ENCODE data around the gene DNM3.
"Not testable (repeated sequence)": the region's sequence is repeated elsewhere in the genome, so short reads cannot be mapped to it uniquely, and the experiment has no call there.

The DNM3 gene

DNA sequence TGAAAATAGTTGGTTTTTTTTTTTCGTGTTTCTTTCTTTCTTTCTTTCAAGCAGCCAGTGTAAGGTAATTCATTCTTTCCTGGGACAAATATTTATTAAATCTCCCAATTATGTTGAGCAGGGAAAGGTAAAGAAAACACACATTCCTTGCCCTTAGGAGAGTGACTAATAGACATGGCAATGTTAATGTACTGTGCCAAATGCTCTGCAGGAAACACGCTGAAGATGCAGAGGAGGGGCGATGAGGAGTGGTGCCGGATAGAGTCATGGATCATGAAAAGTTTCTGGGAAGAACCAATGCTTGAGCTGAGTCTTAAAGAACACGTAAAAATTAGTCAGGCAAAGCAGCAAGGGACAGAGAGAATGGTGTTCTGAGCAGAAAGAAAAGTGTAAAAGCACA lies 199.2 kb downstream of the DNM3 start:
- no peak overlapping the region for H3K4me3 ChIP-seq (ENCODE audit: low read length)
- peak; percentile 36 for DNase-seq (ENCODE audit: low read depth)
- TF ChIP-seq, protein P1, sequence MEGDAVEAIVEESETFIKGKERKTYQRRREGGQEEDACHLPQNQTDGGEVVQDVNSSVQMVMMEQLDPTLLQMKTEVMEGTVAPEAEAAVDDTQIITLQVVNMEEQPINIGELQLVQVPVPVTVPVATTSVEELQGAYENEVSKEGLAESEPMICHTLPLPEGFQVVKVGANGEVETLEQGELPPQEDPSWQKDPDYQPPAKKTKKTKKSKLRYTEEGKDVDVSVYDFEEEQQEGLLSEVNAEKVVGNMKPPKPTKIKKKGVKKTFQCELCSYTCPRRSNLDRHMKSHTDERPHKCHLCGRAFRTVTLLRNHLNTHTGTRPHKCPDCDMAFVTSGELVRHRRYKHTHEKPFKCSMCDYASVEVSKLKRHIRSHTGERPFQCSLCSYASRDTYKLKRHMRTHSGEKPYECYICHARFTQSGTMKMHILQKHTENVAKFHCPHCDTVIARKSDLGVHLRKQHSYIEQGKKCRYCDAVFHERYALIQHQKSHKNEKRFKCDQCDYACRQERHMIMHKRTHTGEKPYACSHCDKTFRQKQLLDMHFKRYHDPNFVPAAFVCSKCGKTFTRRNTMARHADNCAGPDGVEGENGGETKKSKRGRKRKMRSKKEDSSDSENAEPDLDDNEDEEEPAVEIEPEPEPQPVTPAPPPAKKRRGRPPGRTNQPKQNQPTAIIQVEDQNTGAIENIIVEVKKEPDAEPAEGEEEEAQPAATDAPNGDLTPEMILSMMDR (conservative IDR thresholded peaks at IDR 0.05; ENCODE audit: low read length): no peak

DNA sequence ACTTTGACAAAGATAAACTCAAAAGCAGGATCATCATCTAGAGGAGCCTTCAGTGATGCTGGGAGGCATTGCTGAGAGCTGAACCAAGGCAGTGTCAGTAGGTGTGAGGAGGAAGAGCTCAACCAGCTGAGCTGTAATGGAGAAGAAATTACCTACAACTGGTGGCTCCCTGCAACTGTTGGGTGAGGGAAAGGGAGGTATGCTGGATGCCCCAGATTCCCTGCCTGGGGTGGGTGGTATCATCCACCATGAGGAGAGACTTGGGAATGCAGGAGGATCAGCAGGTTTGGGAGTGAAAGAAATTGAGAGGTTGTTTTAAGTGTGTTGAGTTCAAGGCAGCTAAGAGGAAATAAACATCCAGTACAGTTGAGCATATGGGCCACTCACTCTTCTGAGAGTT lies 199.8 kb downstream of the DNM3 start:
- DNase-seq (ENCODE audit: low read depth): no peak
- TF ChIP-seq, protein P1 (conservative IDR thresholded peaks at IDR 0.05; ENCODE audit: low read length): 0 out of 2 replicates have a peak, but pooled peaks have one; percentile 9
- H3K4me3 ChIP-seq (ENCODE audit: low read length): no peak overlapping the region

DNA sequence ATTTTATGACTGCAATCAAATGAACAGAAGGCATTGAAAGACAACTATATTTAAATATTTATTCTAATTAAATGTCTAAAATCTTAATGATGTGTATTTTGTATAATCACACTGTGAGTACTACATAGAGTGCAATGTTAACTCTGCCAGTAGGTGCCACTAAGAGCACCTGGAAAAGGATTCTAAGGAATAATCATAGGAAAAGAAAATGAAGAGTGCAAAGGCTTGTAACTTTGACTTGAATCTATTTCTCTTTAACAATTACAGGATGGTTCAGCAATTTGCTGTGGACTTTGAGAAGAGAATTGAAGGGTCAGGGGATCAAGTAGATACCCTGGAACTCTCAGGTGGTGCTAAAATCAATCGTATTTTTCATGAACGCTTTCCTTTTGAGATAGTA lies 200.4 kb downstream of the DNM3 start:
- TF ChIP-seq, protein P1 (conservative IDR thresholded peaks at IDR 0.05; ENCODE audit: low read length): peak; percentile 60
- peak; percentile 37 for DNase-seq (ENCODE audit: low read depth)
- no peak overlapping the region for H3K4me3 ChIP-seq (ENCODE audit: low read length)

DNA sequence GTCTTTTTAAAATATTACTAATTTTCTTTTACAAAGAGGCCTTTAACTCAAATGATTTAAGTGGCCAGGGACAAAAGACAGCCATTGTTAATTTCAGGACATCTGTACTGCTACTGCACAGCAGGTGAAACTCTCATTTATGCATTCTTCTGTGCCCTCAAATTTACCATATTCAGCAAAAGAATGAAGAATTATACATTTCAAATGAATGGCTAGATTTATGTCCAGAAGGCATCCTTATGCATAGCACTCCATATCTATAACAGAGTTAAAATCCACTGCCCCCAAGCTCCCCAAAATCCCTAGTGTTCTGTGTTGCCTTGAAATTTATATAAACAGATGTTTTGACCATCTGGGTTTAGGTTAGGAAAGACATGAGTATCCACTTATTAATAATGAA lies 202.6 kb downstream of the DNM3 start:
- DNase-seq (ENCODE audit: low read depth): no peak
- TF ChIP-seq, protein P1 (conservative IDR thresholded peaks at IDR 0.05; ENCODE audit: low read length): no peak
- no peak overlapping the region for H3K4me3 ChIP-seq (ENCODE audit: low read length)

DNA sequence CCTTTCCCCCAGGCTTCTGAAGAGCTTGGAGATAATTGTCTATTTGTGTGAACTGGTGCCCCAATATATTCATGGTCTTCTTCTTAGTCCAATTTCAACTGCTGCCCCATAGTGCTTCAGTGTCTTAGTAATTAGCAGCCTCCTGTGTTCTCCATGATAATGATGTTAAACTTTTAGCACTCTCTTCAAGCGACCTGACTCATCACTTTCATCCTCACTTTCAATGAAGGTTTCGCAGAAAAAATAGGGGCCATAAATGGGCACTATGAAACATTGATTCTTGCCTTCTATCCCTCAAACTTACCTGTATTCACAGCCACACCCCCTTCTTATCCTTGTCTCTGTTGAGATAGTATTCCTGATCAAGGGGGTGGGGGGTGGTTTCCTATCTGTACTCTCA lies 210.6 kb downstream of the DNM3 start:
- H3K4me3 ChIP-seq (ENCODE audit: low read length): no peak overlapping the region
- DNase-seq (ENCODE audit: low read depth): no peak
- TF ChIP-seq, protein P1 (conservative IDR thresholded peaks at IDR 0.05; ENCODE audit: low read length): no peak

DNA sequence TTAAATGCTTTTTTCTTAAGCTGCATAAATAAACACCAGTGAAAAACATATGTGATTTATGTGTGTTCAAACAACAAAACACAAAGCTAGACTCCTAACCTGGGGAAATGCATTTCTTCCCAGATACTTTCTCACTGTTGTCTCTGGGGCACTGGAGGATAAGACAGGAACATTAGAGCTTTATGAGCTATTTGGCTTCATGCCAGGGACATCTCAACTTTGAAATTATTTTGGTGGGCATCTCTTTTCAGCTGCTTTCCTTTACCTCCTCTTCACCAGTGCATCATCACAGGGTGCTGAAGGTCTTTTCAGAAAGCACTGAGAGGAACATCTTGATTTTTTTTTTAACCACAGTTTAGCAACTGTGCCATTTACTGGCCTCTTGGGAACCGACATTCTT lies 212.9 kb downstream of the DNM3 start:
- no peak overlapping the region for H3K4me3 ChIP-seq (ENCODE audit: low read length)
- TF ChIP-seq, protein P1 (conservative IDR thresholded peaks at IDR 0.05; ENCODE audit: low read length): no peak
- DNase-seq (ENCODE audit: low read depth): no peak

DNA sequence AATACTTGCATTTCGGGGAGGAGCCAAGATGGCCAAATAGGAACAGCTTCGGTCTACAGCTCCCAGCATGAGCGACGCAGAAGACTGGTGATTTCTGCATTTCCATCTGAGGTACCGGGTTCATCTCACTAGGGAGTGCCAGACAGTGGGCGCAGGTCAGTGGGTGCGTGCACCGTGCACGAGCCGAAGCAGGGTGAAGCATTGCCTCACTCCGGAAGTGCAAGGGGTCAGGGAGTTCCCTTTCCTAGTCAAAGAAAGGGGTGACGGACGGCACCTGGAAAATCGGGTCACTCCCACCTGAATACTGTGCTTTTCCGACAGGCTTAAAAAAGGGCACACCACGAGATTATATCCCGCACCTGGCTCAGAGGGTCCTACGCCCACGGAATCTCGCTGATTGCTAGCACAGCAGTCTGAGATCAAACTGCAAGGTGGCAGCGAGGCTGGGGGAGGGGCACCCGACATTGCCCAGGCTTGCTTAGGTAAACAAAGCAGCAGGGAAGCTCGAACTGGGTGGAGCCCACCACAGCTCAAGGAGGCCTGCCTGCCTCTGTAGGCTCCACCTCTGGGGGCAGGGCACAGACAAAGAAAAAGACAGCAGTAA lies 214.6 kb downstream of the DNM3 start:
- not testable (repeated sequence) for H3K4me3 ChIP-seq (ENCODE audit: low read length); DNase-seq (ENCODE audit: low read depth)

DNA sequence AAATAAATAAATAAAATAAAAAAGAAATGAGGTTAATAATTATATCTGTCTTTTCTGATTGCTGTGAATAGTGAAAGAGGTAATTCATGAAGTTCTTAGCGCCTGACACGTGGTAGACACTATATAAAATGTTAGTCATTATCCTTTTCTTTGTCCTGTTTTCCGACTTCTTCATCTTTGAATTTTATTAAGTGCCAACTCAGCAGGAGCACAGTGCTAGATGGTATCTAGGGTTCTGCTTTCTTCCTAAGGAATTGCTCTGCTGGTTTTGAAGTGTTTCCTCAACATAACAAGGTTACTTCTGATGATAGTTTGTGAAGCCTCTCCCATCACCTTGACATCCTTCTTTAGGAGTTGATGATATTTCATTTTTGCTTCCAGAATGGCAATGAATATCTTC lies 227.0 kb downstream of the DNM3 start:
- no peak overlapping the region for H3K4me3 ChIP-seq (ENCODE audit: low read length)
- DNase-seq (ENCODE audit: low read depth): no peak
- TF ChIP-seq, protein P1 (conservative IDR thresholded peaks at IDR 0.05; ENCODE audit: low read length): no peak

All from AG10803 (cell line).